Pulmonary artery endothelial cell (primary cell): Measurements from ENCODE around the gene FNDC3B. TPM values are rescaled to one million over a fixed set of nuclear protein-coding genes. Genes with fewer than 3 reads are reported as not detected.
A peak's percentile ranks its signal among the peaks of the same experiment; 100 is the strongest.

Experiments used
- DNase-seq: peaks from one replicate; pipeline ENCODE4 v3.0.0-alpha.2; 2011; ENCODE audit warnings: low read depth, low spot score
- total RNA-seq: library from RNA; depleted of rRNA; stranded (reverse); fragments of >200 nt; gene quantifications from 2 replicates; pipeline ENCODE4 v1.2.3, GENCODE V29; 2014

FNDC3B gene
- total RNA-seq, 1 donor from 2014 or later = 106 TPM

- no peak for DNase-seq
Observed at GRCh38 chr3:172148702-172149565, 109.6 kb downstream of the FNDC3B start.

GRCh38 chr3:172150268-172150667 lies 110.9 kb downstream of the FNDC3B start:
- DNase-seq = no peak

GRCh38 chr3:172150913-172151650 lies 111.7 kb downstream of the FNDC3B start:
- DNase-seq = no peak

- DNase-seq = no peak
Observed at GRCh38 chr3:172151651-172152649, 112.6 kb downstream of the FNDC3B start.

- no peak for DNase-seq
Observed at GRCh38 chr3:172152874-172153273, 113.5 kb downstream of the FNDC3B start.

- DNase-seq = peak; percentile 95
Observed at GRCh38 chr3:172153335-172153861, 114.0 kb downstream of the FNDC3B start.

GRCh38 chr3:172154768-172155664 lies 115.6 kb downstream of the FNDC3B start:
- no peak for DNase-seq

GRCh38 chr3:172155897-172156585 lies 116.7 kb downstream of the FNDC3B start:
- DNase-seq = no peak

- DNase-seq = no peak
Observed at GRCh38 chr3:172156586-172156955, 117.2 kb downstream of the FNDC3B start.

- DNase-seq = no peak
Observed at GRCh38 chr3:172157564-172158258, 118.3 kb downstream of the FNDC3B start.

GRCh38 chr3:172158741-172159140 lies 119.4 kb downstream of the FNDC3B start:
- no peak for DNase-seq

- no peak for DNase-seq
Observed at GRCh38 chr3:172159376-172159775, 120.0 kb downstream of the FNDC3B start.

- no peak for DNase-seq
Observed at GRCh38 chr3:172159962-172160538, 120.7 kb downstream of the FNDC3B start.

GRCh38 chr3:172161133-172161789 lies 121.9 kb downstream of the FNDC3B start:
- DNase-seq = no peak

GRCh38 chr3:172161959-172162358 lies 122.6 kb downstream of the FNDC3B start:
- DNase-seq = no peak

GRCh38 chr3:172163320-172163719 lies 123.9 kb downstream of the FNDC3B start:
- no peak for DNase-seq

GRCh38 chr3:172164620-172165362 lies 125.4 kb downstream of the FNDC3B start:
- no peak for DNase-seq
